ENCODE results near the gene DUSP6. TPM values are rescaled to one million over a fixed set of nuclear protein-coding genes. Genes with fewer than 3 reads are reported as not detected.
A peak's percentile ranks its signal among the peaks of the same experiment; 100 is the strongest.

The DUSP6 gene
- total RNA-seq, 1 experiment from 2014 or later: 20.3 TPM

GRCh38 chr12:89351489-89352241, 636 bp downstream of the DUSP6 start:
- peak overlapping the region; percentile 86 to 88 for H3K4me3 ChIP-seq (ENCODE audit: low read depth in 2 of 2, low read length in 2 of 2)
- H3K36me3 ChIP-seq (ENCODE audit: control insufficient read depth, insufficient read depth, low read length): peaks cover 4% of the 10 kb centered on the region; the same call in 1 of the 2 replicates
- TF ChIP-seq REST (IDR thresholded peaks at IDR 0.05; ENCODE audit: insufficient read depth in 1 of 2, low read depth in 2 of 2, low read length in 1 of 2): no peak
- ChIA-PET POLR2A (interaction anchor here (0.6 to 0.8 kb wide), 2 partner anchors 38 to 100 kb away, joined by 3 read pairs; no protein-coding TSS in a partner anchor), CTCF (no interaction called here)
- intact Hi-C loops (cut with micrococcal nuclease; ENCODE audit: unreplicated experiment) (loop anchor here (2.0 to 10.0 kb wide), 4 partner anchors 111 to 334 kb away; partner anchors contain the start of gene GALNT4), in situ Hi-C loops (cut with HindIII; ENCODE audit: low pct_unique_long_range_greater_than_20kb, low sequenced_read_pairs) (no loop called here)
- peaks cover 33% of the 10 kb centered on the region for H3K4me1 ChIP-seq (ENCODE audit: control insufficient read depth, insufficient read depth, low read length)
- ATAC-seq (peak; percentile 9; the same call in 1 of the 2 replicates), DNase-seq (ENCODE audit: low read depth, low spot score) (no peak)
- no peaks in the 10 kb centered on the region for H3K9me3 ChIP-seq (ENCODE audit: control insufficient read depth, insufficient read depth, low read depth, low read length)
- TSS peak; percentile 93 for BruUV-seq (replicated peaks)
- H3K27ac ChIP-seq (ENCODE audit: low read length): peak overlapping the region; percentile 86
- H3K27me3 ChIP-seq (ENCODE audit: control insufficient read depth, insufficient read depth, low read length): no peaks in the 10 kb centered on the region

GRCh38 chr12:89350630-89351488, 1.4 kb downstream of the DUSP6 start:
- intact Hi-C loops (cut with micrococcal nuclease; ENCODE audit: unreplicated experiment): loop anchor here (5.0 to 10.0 kb wide), 3 partner anchors 111 to 334 kb away; no protein-coding TSS in a partner anchor

More at GRCh38 chr12:89350630-89351488, 1.4 kb downstream of the DUSP6 start:
- CTCF ChIA-PET: no interaction called here
- H3K27me3 ChIP-seq (ENCODE audit: control insufficient read depth, insufficient read depth, low read length): no peaks in the 10 kb centered on the region
- TF ChIP-seq TCF7L2 (IDR thresholded peaks at IDR 0.05; ENCODE audit: low read depth, low read length): no peak
- TF ChIP-seq SIN3A (IDR thresholded peaks at IDR 0.05; ENCODE audit: borderline replicate concordance, insufficient read depth, low read depth, low read length): no peak
- TF ChIP-seq REST (IDR thresholded peaks at IDR 0.05; ENCODE audit: insufficient read depth in 1 of 2, low read depth in 2 of 2, low read length in 1 of 2): 0 out of 4 replicates have a peak, but pooled peaks have one; percentile 29 to 41
- peak overlapping the region; percentile 86 for H3K27ac ChIP-seq (ENCODE audit: low read length)
- ATAC-seq (no peak), DNase-seq (ENCODE audit: low read depth, low spot score) (no peak)
- no TSS peak for BruUV-seq (replicated peaks)
- H3K4me3 ChIP-seq (ENCODE audit: low read depth in 2 of 2, low read length in 2 of 2): peak overlapping the region; percentile 86 to 88
- POLR2A ChIA-PET: interaction anchor here (0.7 kb wide), 1 partner anchor 1375 kb away, joined by 7 read pairs; no protein-coding TSS in a partner anchor
- H3K9me3 ChIP-seq (ENCODE audit: control insufficient read depth, insufficient read depth, low read depth, low read length): no peaks in the 10 kb centered on the region
- H3K36me3 ChIP-seq (ENCODE audit: control insufficient read depth, insufficient read depth, low read length): peaks cover 4% of the 10 kb centered on the region; the same call in 1 of the 2 replicates
- peaks cover 38% of the 10 kb centered on the region for H3K4me1 ChIP-seq (ENCODE audit: control insufficient read depth, insufficient read depth, low read length)
- in situ Hi-C loops (cut with HindIII; ENCODE audit: low pct_unique_long_range_greater_than_20kb, low sequenced_read_pairs): no loop called here

Measured in Panc1 (cell line).